ENCODE measurements around the gene SYT1.

The SYT1 gene

GRCh38 chr12:79344855-79345847 lies 480.6 kb downstream of the SYT1 start:
- in situ Hi-C loops (cut with HindIII; ENCODE audit: low pct_ligation_motif_present, low sequenced_read_pairs), result no loop called here
- Histone ChIP-seq H3K36me3 (replicated peaks) (no peaks in the 10 kb centered on the region), H3K27ac (no peak overlapping the region), H3K27me3 (replicated peaks) (no peaks in the 10 kb centered on the region), H3K4me3 (ENCODE audit: low read depth, low read length) (no peak overlapping the region)
- peak; percentile 35 for DNase-seq
- TF ChIP-seq CTCF (IDR thresholded peaks at IDR 0.05; ENCODE audit: low read depth, low read length, missing control alignments), result peak; percentile 75

GRCh38 chr12:79347866-79348265 lies 483.3 kb downstream of the SYT1 start:
- Histone ChIP-seq H3K4me3 (ENCODE audit: low read depth, low read length) (no peak overlapping the region), H3K36me3 (replicated peaks) (no peaks in the 10 kb centered on the region), H3K27ac (no peak overlapping the region), H3K27me3 (replicated peaks) (no peaks in the 10 kb centered on the region)
- in situ Hi-C loops (cut with HindIII; ENCODE audit: low pct_ligation_motif_present, low sequenced_read_pairs), result no loop called here
- TF ChIP-seq CTCF (IDR thresholded peaks at IDR 0.05; ENCODE audit: low read depth, low read length, missing control alignments), result no peak
- no peak for DNase-seq

- H3K27me3 ChIP-seq (replicated peaks), result no peaks in the 10 kb centered on the region
- no peak for TF ChIP-seq CTCF (IDR thresholded peaks at IDR 0.05; ENCODE audit: low read depth, low read length, missing control alignments)
- no peaks in the 10 kb centered on the region for H3K36me3 ChIP-seq (replicated peaks)
- H3K4me3 ChIP-seq (ENCODE audit: low read depth, low read length), result no peak overlapping the region
- no peak for DNase-seq
- in situ Hi-C loops (cut with HindIII; ENCODE audit: low pct_ligation_motif_present, low sequenced_read_pairs), result no loop called here
- H3K27ac ChIP-seq, result no peak overlapping the region
Observed at GRCh38 chr12:79351251-79351650, 486.7 kb downstream of the SYT1 start.

GRCh38 chr12:79356216-79356615 lies 491.6 kb downstream of the SYT1 start:
- in situ Hi-C loops (cut with HindIII; ENCODE audit: low pct_ligation_motif_present, low sequenced_read_pairs), result no loop called here
- Histone ChIP-seq H3K36me3 (replicated peaks) (no peaks in the 10 kb centered on the region), H3K27ac (no peak overlapping the region), H3K4me3 (ENCODE audit: low read depth, low read length) (no peak overlapping the region), H3K27me3 (replicated peaks) (no peaks in the 10 kb centered on the region)
- DNase-seq, result no peak
- no peak for TF ChIP-seq CTCF (IDR thresholded peaks at IDR 0.05; ENCODE audit: low read depth, low read length, missing control alignments)

- H3K4me3 ChIP-seq (ENCODE audit: low read depth, low read length), result no peak overlapping the region
- no peak for DNase-seq
- no peaks in the 10 kb centered on the region for H3K27me3 ChIP-seq (replicated peaks)
- TF ChIP-seq CTCF (IDR thresholded peaks at IDR 0.05; ENCODE audit: low read depth, low read length, missing control alignments), result no peak
- H3K27ac ChIP-seq, result no peak overlapping the region
- in situ Hi-C loops (cut with HindIII; ENCODE audit: low pct_ligation_motif_present, low sequenced_read_pairs), result no loop called here
- H3K36me3 ChIP-seq (replicated peaks), result no peaks in the 10 kb centered on the region
Observed at GRCh38 chr12:79357048-79357447, 492.5 kb downstream of the SYT1 start.
